ENCODE results near the gene BTBD6.

Gene BTBD6

GRCh38 chr14:105223770-105224544 lies 24.4 kb upstream of the BTBD6 start:
- DNase-seq (ENCODE audit: low read depth), result peak; percentile 33
- TF ChIP-seq MAX (IDR thresholded peaks at IDR 0.05; ENCODE audit: low read depth, low read length), result no peak
- TF ChIP-seq MYC (IDR thresholded peaks at IDR 0.05; ENCODE audit: low read depth, low read length), result no peak
- no peak for TF ChIP-seq CTCF (IDR thresholded peaks at IDR 0.05; ENCODE audit: low read depth, low read length)
- no peak for TF ChIP-seq POLR2A (IDR thresholded peaks at IDR 0.05; ENCODE audit: extremely low read depth, insufficient read length)
- no peak overlapping the region for H3K4me3 ChIP-seq (ENCODE audit: low read depth, low read length)

GRCh38 chr14:105224845-105225570 lies 23.3 kb upstream of the BTBD6 start:
- DNase-seq (ENCODE audit: low read depth), result no peak
- TF ChIP-seq MYC (IDR thresholded peaks at IDR 0.05; ENCODE audit: low read depth, low read length) (no peak), CTCF (IDR thresholded peaks at IDR 0.05; ENCODE audit: low read depth, low read length) (no peak), POLR2A (IDR thresholded peaks at IDR 0.05; ENCODE audit: extremely low read depth, insufficient read length) (no peak), MAX (IDR thresholded peaks at IDR 0.05; ENCODE audit: low read depth, low read length) (no peak)

GRCh38 chr14:105226198-105226597 lies 22.1 kb upstream of the BTBD6 start:
- no peak for TF ChIP-seq MAX (IDR thresholded peaks at IDR 0.05; ENCODE audit: low read depth, low read length)
- no peak for TF ChIP-seq POLR2A (IDR thresholded peaks at IDR 0.05; ENCODE audit: extremely low read depth, insufficient read length)
- no peak for TF ChIP-seq CTCF (IDR thresholded peaks at IDR 0.05; ENCODE audit: low read depth, low read length)
- TF ChIP-seq MYC (IDR thresholded peaks at IDR 0.05; ENCODE audit: low read depth, low read length), result no peak
- no peak overlapping the region for H3K4me3 ChIP-seq (ENCODE audit: low read depth, low read length)
- DNase-seq (ENCODE audit: low read depth), result no peak

More at GRCh38 chr14:105224845-105225570, 23.3 kb upstream of the BTBD6 start:
- no peak overlapping the region for H3K4me3 ChIP-seq (ENCODE audit: low read depth, low read length)

GRCh38 chr14:105227346-105227745 lies 21.0 kb upstream of the BTBD6 start:
- DNase-seq (ENCODE audit: low read depth), result no peak
- no peak overlapping the region for H3K4me3 ChIP-seq (ENCODE audit: low read depth, low read length)
- TF ChIP-seq CTCF (IDR thresholded peaks at IDR 0.05; ENCODE audit: low read depth, low read length) (no peak), MYC (IDR thresholded peaks at IDR 0.05; ENCODE audit: low read depth, low read length) (no peak), POLR2A (IDR thresholded peaks at IDR 0.05; ENCODE audit: extremely low read depth, insufficient read length) (no peak), MAX (IDR thresholded peaks at IDR 0.05; ENCODE audit: low read depth, low read length) (no peak)

- no peak overlapping the region for H3K4me3 ChIP-seq (ENCODE audit: low read depth, low read length)
- DNase-seq (ENCODE audit: low read depth), result no peak
- TF ChIP-seq CTCF (IDR thresholded peaks at IDR 0.05; ENCODE audit: low read depth, low read length), result no peak
- TF ChIP-seq POLR2A (IDR thresholded peaks at IDR 0.05; ENCODE audit: extremely low read depth, insufficient read length), result no peak
- no peak for TF ChIP-seq MYC (IDR thresholded peaks at IDR 0.05; ENCODE audit: low read depth, low read length)
- TF ChIP-seq MAX (IDR thresholded peaks at IDR 0.05; ENCODE audit: low read depth, low read length), result no peak
Observed at GRCh38 chr14:105228562-105228961, 19.8 kb upstream of the BTBD6 start.

Data from NB4 (cell line).